DMS79 treated with DMSO at 0.1 percent for 48 hours (cell line): ENCODE measurements around the gene MVB12B.

Experiments
- DNase-seq: peaks from one replicate; lab custom pipeline; 2025; lab: John Stamatoyannopoulos, UW

MVB12B gene

GRCh38 chr9:126491568-126491879 lies 164.9 kb downstream of the MVB12B start:
- DNase-seq, result no peak

GRCh38 chr9:126491949-126492348 lies 165.3 kb downstream of the MVB12B start:
- no peak for DNase-seq

- no peak for DNase-seq
Observed at GRCh38 chr9:126494264-126494663, 167.6 kb downstream of the MVB12B start.

- DNase-seq, result no peak
Observed at GRCh38 chr9:126494746-126495145, 168.1 kb downstream of the MVB12B start.

- DNase-seq, result no peak
Observed at GRCh38 chr9:126495411-126496180, 169.0 kb downstream of the MVB12B start.

GRCh38 chr9:126496181-126496576 lies 169.6 kb downstream of the MVB12B start:
- DNase-seq, result no peak

- DNase-seq, result no peak
Observed at GRCh38 chr9:126496781-126497659, 170.4 kb downstream of the MVB12B start.

GRCh38 chr9:126497660-126498275 lies 171.1 kb downstream of the MVB12B start:
- no peak for DNase-seq

GRCh38 chr9:126498331-126498730 lies 171.7 kb downstream of the MVB12B start:
- DNase-seq, result no peak

GRCh38 chr9:126499005-126499910 lies 172.6 kb downstream of the MVB12B start:
- no peak for DNase-seq

- DNase-seq, result no peak
Observed at GRCh38 chr9:126499911-126500599, 173.4 kb downstream of the MVB12B start.

- peak; percentile 38 for DNase-seq
Observed at GRCh38 chr9:126500600-126501382, 174.2 kb downstream of the MVB12B start.

GRCh38 chr9:126501383-126502331 lies 175.0 kb downstream of the MVB12B start:
- DNase-seq, result no peak

- no peak for DNase-seq
Observed at GRCh38 chr9:126502417-126503332, 176.0 kb downstream of the MVB12B start.

GRCh38 chr9:126503333-126504085 lies 176.9 kb downstream of the MVB12B start:
- DNase-seq, result no peak

GRCh38 chr9:126504086-126504976 lies 177.7 kb downstream of the MVB12B start:
- no peak for DNase-seq
